K562 (cell line): ENCODE measurements around the gene ANAPC13. TPM values are rescaled to one million over a fixed set of nuclear protein-coding genes. Genes with fewer than 3 reads are reported as not detected.

Experiments used
- CGGBP1 ChIP-seq: fragments of 250-450 bp; sonication (Bioruptor Pico); IDR thresholded peaks from 2 replicates; pipeline ENCODE4 v1.9.0; 2021; ENCODE audit warnings: mild to moderate bottlenecking
- DLX4 ChIP-seq: fragments of 250-450 bp; sonication (Bioruptor Pico); IDR thresholded peaks from 2 replicates; pipeline ENCODE4 v1.6.1; 2021; ENCODE audit warnings: mild to moderate bottlenecking
- ERF ChIP-seq: fragments of 450-650 bp; formaldehyde crosslinking; IDR thresholded peaks from 2 replicates; pipeline ENCODE4 v1.4.0; 2020; ENCODE audit warnings: mild to moderate bottlenecking, mixed read lengths
- KLF6 ChIP-seq: fragments of 250-450 bp; sonication (Bioruptor Pico); IDR thresholded peaks from 2 replicates; pipeline ENCODE4 v1.4.0; 2020; ENCODE audit warnings: mild to moderate bottlenecking, moderate library complexity, borderline replicate concordance
- MBD1 ChIP-seq: fragments of 250-450 bp; sonication (Bioruptor Pico); IDR thresholded peaks from 2 replicates; pipeline ENCODE4 v1.8.0; 2022; ENCODE audit warnings: inconsistent platforms
- MITF ChIP-seq: IDR thresholded peaks from 2 replicates; pipeline ENCODE4 v1.6.1; 2014; ENCODE audit warnings: antibody characterized with exemption
- MTA3 ChIP-seq: fragments of 450-650 bp; formaldehyde crosslinking; IDR thresholded peaks from 2 replicates; pipeline ENCODE4 v1.6.1; 2017; ENCODE audit warnings: mild to moderate bottlenecking, borderline replicate concordance
- NCOA4 ChIP-seq: fragments of 450-650 bp; IDR thresholded peaks from 2 replicates; pipeline ENCODE4 v1.6.1; 2018; ENCODE audit warnings: mild to moderate bottlenecking; ENCODE audit not compliant: partially characterized antibody
- SMARCE1 ChIP-seq: fragments of 450-650 bp; IDR thresholded peaks from 2 replicates; pipeline ENCODE4 v1.7.1; 2016; ENCODE audit warnings: mild to moderate bottlenecking
- ZBTB2 ChIP-seq: fragments of 450-650 bp; IDR thresholded peaks from 2 replicates; pipeline ENCODE4 v1.6.1; 2016; ENCODE audit warnings: antibody characterized with exemption
- ZBTB40 ChIP-seq, 2 experiments: fragments of 450-650 bp in 1 of 2; sonication (generic) in 1 of 2; formaldehyde crosslinking in 1 of 2; IDR thresholded peaks; 2 replicates each; pipeline versions ENCODE4 v1.7.1 to v1.9.0; 2016 to 2022; ENCODE audit warnings: inconsistent platforms in 1 of 2, mild to moderate bottlenecking in 1 of 2, missing genetic modification reagents in 1 of 2
- ZNF217 ChIP-seq: sonication (generic); formaldehyde crosslinking; IDR thresholded peaks from 2 replicates; pipeline ENCODE4 v1.8.0; 2022; ENCODE audit warnings: mild to moderate bottlenecking, missing genetic modification reagents
- polyA plus RNA-seq, 8 experiments: library from polyadenylated mRNA; depleted of rRNA in 4 of 8; stranded (reverse) in 5 of 8; unstranded in 3 of 8; fragments of >200 nt; fragmentation: Nextera tagmentation in 2 of 8; fragmentation: Illumina TruSeq in 1 of 8; extraction: Ambion mirVana in 2 of 8; extraction: Trizol in 1 of 8; gene quantifications; 2 replicates each; pipeline versions ENCODE4 v1.2.1 to v1.2.3, GENCODE V29; 2011 to 2014; ENCODE audit warnings: inconsistent platforms in 1 of 8, missing spikeins in 1 of 8
- total RNA-seq, 7 experiments: library from RNA; depleted of rRNA in 6 of 7; stranded (reverse); fragments of >200 nt in 6 of 7; fragmentation: Illumina TruSeq in 2 of 7; extraction: Trizol in 2 of 7; gene quantifications; 2 replicates each; pipeline versions ENCODE4 v1.2.1 to v1.2.3, GENCODE V29; 2011 to 2021; ENCODE audit warnings: low replicate concordance in 1 of 7

ANAPC13 gene
- total and polyA plus RNA-seq, 9 of the 15 experiments (the other 6 are each of a cell fraction or from before 2014, with no cell fraction given): 48.5 to 238 (median 68.5) TPM

GRCh38 chr3:134496471-134497071, 10.8 kb upstream of the ANAPC13 start (continued):
- TF ChIP-seq MITF: peak; percentile 64; the same call in 1 of the 2 replicates
- TF ChIP-seq ZBTB2: 0 out of 2 replicates have a peak, but pooled peaks have one; percentile 40
- no peak for TF ChIP-seq DLX4
- 0 out of 2 replicates have a peak, but pooled peaks have one; percentile 48 for TF ChIP-seq MTA3
- peak; percentile 57; the same call in 1 of the 2 replicates for TF ChIP-seq ERF (CRISPR knock-in tag)
- peak; percentile 92; the same call in 1 of the 2 replicates for TF ChIP-seq KLF6 (CRISPR knock-in tag)
- TF ChIP-seq ZBTB40 (IDR thresholded peaks at IDR 0.05): no peak
- TF ChIP-seq ZBTB40 (CRISPR knock-in tag; IDR thresholded peaks at IDR 0.05): no peak
- peak; percentile 80; the same call in 1 of the 2 replicates for TF ChIP-seq SMARCE1
- TF ChIP-seq CGGBP1 (CRISPR knock-in tag): no peak
- TF ChIP-seq NCOA4: no peak
- no peak for TF ChIP-seq ZNF217 (CRISPR knock-in tag)
- TF ChIP-seq MBD1 (CRISPR knock-in tag): no peak
